CD4-positive, alpha-beta T cell treated with Interferon alpha-2 for 1 hour (primary cell): ENCODE measurements around the gene KMT5B.

Experiments used
- DNase-seq, 2 donors: peaks; one replicate each; pipeline ENCODE4 v3.0.0-alpha.2; 2020 to 2022

The KMT5B gene

DNA sequence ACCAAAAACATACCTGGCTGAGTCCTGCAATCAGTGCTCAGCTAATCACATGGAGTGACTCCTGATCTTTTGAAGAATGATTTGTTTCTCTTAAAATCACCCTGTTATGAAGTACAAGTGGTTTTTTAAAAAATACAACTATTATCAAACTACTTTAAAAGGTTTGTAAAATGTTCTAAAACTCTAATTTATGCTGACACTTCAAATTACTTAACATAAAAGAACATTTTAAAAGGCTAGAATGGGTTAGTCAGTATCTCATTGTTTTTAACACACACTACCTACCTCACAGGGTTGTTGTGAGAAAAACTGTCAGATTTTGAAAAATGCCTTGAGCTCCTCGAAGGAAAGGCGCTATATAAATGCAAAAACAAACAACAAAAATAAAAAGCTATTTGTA is 33.2 kb downstream of the KMT5B start:
- DNase-seq: no peak

DNA sequence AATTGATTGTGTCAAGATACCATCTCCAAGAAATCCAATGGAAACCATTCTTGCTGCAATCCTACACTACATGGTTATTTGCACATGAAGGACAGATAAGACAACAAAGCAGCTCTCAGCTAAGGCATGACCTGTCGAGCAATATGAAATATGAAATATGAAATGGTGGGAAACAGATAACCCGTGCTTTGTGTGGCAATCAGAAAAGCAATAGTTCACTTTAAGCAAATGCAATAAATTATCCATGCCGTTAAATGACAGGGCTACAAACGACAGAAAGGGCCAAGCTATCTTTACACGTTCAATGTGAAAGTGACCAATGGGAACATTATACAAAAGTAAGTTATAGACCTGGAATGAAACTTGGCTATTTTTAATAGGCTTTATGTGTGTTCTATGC is 35.2 kb downstream of the KMT5B start:
- DNase-seq: no peak

DNA sequence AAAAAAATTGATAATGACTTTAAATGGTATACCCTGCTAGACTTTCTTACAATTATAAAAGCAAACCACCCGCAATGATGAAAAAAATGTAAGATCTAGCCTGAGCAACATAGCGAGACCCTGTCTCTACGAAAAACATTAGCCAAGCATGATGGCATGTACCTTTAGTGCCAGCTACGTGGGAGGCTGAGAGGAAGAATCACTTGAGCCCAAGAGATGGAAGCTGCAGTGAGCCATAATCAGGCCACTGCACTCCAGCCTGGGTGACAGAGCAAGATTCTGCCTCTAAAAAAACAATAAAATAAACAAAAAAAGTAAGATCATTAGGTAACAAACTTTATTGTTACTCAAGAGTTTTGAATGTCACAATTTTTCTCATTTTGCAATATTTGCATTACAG is 39.2 kb downstream of the KMT5B start:
- DNase-seq: no peak

- no peak for DNase-seq
Observed at GRCh38 chr11:68169442-68169841, 43.7 kb downstream of the KMT5B start.

GRCh38 chr11:68168694-68169093 is 44.4 kb downstream of the KMT5B start:
- DNase-seq: no peak

GRCh38 chr11:68167474-68167873 is 45.6 kb downstream of the KMT5B start:
- no peak for DNase-seq

DNA sequence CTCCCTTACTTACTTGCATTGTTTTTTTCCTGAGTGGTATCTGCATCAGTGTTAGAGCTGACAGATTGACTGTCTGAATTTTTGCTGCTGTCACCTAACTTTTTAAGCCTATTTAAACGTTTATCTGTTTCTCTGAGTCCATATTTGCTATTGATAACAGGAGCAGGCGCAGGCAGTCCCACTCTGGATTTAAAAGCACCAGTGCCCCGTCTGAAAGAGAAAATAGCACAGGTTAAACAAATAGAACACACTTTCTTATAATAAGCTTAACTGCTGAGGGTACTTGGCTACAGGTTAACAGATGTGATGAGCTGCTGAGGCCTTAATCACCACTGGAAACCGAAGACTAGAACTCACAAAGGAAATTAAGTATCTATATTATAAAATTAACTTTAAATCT is 46.1 kb downstream of the KMT5B start:
- no peak for DNase-seq

DNA sequence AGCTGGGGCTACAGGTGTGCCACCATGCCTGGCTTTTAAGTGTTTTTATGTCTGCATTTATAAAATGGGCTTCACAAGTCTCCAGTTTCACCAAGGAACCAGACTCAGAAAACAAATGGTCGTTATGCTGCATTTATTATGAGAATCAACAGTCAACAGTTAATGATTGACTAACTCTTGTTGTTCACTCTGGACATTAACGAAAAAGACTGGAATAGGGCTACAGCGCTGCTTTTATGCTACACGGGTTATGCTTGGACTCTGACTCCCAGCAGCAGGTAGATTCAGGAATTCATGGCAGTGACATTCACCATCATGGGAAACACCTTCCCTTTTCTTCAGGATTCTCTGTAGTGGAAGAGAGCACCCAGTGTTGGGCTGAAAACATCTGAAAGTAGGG is 47.5 kb downstream of the KMT5B start:
- no peak for DNase-seq

DNA sequence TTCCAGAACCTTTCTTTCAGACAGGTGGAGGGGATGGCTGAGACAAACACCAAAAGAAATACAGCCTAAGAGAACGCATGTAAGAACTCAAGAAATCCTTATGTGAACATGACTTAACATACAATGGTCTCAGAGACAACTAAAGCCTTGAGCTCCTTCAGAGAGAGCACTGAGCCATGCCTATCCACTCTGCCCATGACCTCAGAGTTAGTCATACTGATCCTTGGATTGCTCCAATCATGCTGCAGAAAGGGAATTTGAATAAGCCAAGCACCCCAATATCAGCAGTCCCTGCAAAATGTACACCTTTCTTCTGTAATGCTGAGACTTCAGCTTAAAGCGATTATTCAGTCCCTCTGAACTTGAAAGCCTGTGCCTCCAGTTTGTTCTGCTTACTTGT is 48.7 kb downstream of the KMT5B start:
- no peak for DNase-seq

DNA sequence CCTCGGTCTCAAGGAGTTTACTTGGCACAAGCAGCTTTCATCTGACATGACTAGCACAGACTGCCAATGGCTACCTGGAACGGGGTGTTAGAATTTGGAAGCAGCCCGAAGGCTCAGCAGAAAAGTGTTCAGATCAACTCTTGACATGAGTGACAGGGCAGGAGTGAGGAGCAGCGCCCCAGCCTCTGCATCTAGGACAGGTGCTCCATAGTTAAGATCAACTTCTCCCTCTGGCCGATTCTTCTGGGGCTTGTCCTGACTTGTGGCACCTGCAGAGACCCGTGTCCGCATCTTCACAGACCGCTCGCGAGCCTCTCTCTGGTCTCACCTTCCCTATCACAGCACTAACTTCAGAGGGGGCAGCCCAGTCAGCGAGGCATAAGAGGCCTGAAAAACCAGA is 49.4 kb downstream of the KMT5B start:
- DNase-seq: no peak

- no peak for DNase-seq
Observed at GRCh38 chr11:68160100-68160695, 52.9 kb downstream of the KMT5B start.

- DNase-seq: no peak
Observed at GRCh38 chr11:68159665-68160064, 53.4 kb downstream of the KMT5B start.

GRCh38 chr11:68159161-68159560 is 53.9 kb downstream of the KMT5B start:
- no peak for DNase-seq

DNA sequence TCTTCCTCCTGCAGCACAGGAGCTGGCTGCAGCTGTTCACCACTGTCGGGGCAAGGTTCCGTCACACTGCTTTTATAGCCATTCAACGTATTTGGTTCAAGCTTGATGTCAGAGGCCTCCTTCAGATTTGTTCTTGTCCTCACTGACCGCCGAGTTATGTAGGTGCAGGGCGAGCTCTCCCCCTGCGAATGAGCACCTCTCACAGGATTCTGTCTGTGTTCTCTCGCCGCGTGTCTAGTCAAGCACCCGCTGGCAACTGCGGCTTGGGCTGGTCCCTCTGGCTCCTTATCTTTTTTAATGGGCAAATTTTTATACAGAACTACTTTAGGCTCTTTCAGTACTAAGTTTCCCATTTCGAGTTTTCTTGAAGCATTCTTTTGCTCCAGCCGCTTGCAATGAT is 54.5 kb downstream of the KMT5B start:
- DNase-seq: no peak

- no peak for DNase-seq
Observed at GRCh38 chr11:68153742-68154141, 59.4 kb downstream of the KMT5B start.

DNA sequence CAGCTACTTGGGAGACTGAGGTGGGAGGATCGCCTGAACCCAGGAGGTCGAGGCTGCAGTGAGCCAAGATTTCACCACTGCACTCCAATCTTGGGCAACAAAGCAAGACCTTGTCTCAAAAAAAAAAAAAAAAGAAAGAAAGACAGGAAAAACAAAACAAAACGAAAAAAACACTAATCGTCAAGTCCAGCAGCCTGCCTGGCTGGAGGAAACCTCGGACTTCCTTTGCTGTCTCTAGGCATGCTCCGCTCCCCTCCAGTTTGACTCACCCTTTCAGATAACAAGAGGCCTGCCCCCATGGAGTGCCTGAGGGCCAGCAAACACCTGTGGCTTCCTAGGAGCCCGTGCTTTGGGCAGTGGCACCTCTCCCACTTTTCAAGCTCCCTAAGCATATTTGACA is 63.1 kb downstream of the KMT5B start:
- DNase-seq: no peak

GRCh38 chr11:68149417-68149816 is 63.7 kb downstream of the KMT5B start:
- no peak for DNase-seq

GRCh38 chr11:68148879-68149278 is 64.2 kb downstream of the KMT5B start:
- no peak for DNase-seq

DNA sequence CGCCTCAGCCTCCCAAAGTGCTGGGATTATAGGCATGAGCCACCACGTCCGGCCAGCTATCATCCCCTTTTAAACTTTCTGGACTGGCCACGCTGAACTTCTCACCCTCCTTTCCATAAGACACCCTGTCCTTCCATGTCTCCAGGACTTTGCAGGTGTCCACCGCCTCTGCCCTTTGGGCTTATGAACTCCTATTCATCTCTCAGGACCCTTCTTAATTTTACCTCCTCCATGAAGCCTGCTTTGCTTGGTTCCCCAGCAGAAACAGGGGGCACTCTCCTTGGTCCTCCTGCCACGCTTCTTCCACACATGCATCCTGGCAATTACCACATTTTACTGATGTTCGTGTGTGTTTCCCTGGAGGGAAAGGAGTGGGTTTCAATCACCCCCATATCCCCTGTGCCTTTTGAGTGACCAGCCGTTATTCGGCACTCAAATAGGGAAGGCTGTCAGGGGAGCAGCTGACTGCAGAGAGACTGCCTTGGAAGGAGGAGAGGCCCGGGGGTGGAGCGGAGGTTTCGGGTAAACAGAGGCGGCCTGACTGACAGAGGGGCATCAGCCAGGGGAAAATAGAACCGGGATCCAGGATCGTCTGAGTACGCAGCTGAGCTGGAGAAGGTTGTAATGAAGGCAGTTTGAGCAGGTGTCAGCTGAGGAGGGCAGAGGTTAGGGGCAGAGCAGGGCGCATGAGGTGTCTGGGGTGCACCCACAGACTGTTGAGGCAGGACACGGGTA is 64.9 kb downstream of the KMT5B start:
- DNase-seq: no peak

DNA sequence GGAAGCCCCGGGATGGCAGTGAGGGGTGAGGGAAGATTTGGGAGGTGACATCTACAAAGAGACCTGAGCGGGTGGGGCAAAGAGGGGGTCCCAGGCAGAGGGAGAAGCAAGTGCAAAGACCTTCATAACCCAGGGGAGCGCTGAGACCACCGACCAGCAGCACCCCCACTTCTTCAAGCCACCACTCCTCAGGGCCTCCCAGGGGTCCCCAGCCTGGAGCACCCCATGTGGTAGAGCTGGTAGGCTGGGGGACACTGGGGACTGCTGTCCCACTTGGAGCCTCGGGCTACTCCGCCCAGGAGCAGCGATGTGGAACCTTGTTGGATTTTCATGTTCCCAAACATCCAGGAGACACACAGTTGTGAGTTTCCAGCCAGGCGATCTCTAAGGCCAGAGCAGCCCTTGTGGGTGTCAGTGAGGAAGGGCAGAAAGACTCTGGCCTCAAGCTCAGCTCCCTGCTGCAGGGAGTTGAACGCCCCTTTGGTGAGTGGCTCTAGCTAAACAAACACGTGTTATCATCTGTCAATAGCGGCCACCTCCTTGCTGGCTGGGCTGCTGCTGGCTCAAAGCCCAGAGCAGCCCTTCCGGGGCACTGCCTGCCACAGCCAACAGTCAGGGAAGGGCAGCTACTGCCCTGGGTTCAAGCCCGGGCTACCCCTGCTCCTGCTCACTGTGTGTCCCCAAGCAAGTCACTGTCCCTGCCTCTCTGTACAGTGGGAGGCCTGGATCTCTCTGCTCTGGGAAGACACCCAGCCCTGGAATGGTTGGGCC is 66.2 kb downstream of the KMT5B start:
- no peak for DNase-seq

DNA sequence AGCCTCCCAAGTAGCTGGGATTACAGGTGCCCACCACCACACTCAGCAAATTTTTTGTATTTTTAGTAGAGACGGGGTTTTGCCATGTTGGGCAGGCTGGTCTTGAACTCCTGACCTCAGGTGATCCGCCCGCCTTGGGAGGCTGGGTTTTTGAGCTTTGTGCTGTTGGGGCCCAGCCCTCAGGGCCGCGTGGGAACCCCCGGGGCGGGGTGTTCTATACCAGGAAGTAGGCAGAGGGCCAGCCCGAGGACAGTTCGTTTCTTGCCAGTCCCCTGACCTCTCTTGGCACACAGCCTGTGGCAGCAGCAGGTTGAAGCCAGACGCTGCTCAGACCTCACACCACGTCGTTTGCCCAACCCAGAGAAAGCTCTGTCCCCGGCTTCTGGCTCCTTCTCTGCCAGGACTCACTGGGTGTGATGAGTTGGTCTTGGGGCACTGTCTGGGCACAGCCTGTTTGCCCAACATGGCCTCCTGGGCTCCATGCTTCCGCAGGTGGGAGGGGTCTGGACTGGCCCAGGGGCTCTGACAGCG is 67.0 kb downstream of the KMT5B start:
- peak in 1 of 2 donors; percentile 28 for DNase-seq

DNA sequence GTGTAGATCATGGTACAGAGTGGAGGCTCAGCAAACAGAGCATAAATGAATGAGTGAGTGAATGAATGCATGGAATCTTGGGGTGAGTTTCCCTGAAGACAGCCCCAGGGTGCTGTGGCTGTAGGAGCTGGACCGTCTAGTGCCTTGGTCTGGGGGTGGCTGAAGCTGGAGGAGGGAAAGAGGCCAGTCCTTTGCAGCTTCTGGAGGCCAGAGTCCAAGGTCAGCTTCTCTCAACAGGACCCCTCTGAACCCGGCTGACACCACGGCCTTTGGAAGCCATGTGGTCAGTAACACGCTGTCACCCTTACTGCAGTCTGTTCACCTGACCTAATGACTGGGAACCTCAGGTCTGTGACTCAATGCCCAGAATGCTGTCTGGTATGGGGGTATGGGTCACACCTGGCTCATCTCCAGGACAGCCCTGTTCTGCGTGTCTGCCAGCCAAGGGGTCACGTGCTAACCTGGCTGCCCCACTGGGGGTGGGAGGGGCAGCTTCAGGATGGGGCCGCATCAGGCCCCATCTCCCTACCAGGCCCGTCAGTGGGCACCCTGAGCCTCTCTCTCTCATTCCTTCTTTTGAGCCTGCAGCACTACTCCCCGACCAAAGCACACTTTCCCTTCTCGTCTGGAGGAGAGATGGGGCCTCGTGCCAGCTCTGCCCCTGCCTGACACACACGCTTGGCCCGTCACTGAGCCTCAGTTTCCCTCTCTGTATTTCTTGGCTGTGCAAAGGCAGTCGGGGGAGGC is 67.8 kb downstream of the KMT5B start:
- DNase-seq: no peak

DNA sequence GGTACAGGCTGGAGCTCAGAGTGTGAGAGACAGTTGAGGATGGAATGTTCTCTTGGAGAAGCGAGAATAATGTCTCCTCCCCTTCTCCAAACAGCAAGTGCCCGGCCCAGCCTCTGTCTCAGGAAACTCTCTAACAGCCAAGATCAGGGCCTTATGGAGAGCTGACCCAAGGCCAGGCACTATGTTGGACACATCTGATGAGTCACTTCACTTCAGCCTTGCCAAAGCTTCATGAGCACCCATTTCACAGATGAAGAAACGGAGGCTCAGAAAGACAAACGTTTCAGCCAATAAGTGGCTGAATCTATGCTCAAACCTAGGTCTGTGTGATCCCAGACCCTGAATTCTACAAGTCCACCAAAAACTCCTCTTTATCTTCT is 69.8 kb downstream of the KMT5B start:
- DNase-seq: no peak
